Breast epithelium (tissue), 4 donors: Measurements from ENCODE around the gene SPTAN1. TPM values are rescaled to one million over a fixed set of nuclear protein-coding genes. Genes with fewer than 3 reads are reported as not detected.

ENCODE experiments used
- DNase-seq, 2 donors: peaks; one replicate each; pipeline ENCODE4 v3.0.0-alpha.2; 2019; ENCODE audit warnings: low spot score in 2 of 2
- H3K27ac ChIP-seq, 2 donors: fragments of 200-600 bp; sonication (generic) in 1 of 2; one replicate each; pipeline ENCODE4 v1.5.1; 2016 to 2019; ENCODE audit warnings: mild to moderate bottlenecking in 1 of 2
- H3K27me3 ChIP-seq, 2 donors: fragments of 200-600 bp; sonication (generic) in 1 of 2; one replicate each; pipeline versions ENCODE4 v1.5.1 to v1.6.0; 2017 to 2019; ENCODE audit warnings: control low read depth in 1 of 2, mild to moderate bottlenecking in 1 of 2
- H3K36me3 ChIP-seq: fragments of 200-600 bp; one replicate; pipeline ENCODE4 v1.5.1; 2019
- H3K4me1 ChIP-seq, 2 donors: fragments of 200-600 bp; sonication (generic); one replicate each; pipeline ENCODE4 v1.5.1; 2016 to 2019; ENCODE audit warnings: control low read depth in 1 of 2
- H3K4me3 ChIP-seq, 3 donors: fragments of 200-600 bp; sonication (generic); 1 replicate in 2 of 3; 2 replicates in 1 of 3; pipeline ENCODE4 v1.5.1; 2016 to 2019; ENCODE audit warnings: mild to moderate bottlenecking in 3 of 3, moderate library complexity in 2 of 3
- H3K9me3 ChIP-seq, 2 donors: fragments of 200-600 bp; sonication (generic) in 1 of 2; one replicate each; pipeline ENCODE4 v1.5.1; 2016 to 2019; ENCODE audit warnings: control low read depth in 1 of 2
- POLR2A ChIP-seq: fragments of 450-650 bp; IDR thresholded peaks from one replicate; pipeline ENCODE4 v1.6.1; 2016; ENCODE audit warnings: antibody characterized with exemption, mild to moderate bottlenecking, moderate library complexity
- POLR2AphosphoS5 ChIP-seq, 3 donors: sonication (generic); formaldehyde crosslinking; IDR thresholded peaks; one replicate each; pipeline ENCODE4 v1.6.1; 2017; ENCODE audit warnings: antibody characterized with exemption in 3 of 3
- intact Hi-C: fragments of 100-400 bp; cut with DNase I; formaldehyde crosslinking; loops from one replicate; pipeline ENCODE4 v1.15.1; 2023; ENCODE audit warnings: low total_unique reads
- total RNA-seq, 3 donors: library from RNA; depleted of rRNA; stranded (reverse); fragments of >200 nt; gene quantifications; one replicate each; pipeline ENCODE4 v1.1.0, GENCODE V29; 2016
- TF ChIP-seq, protein P1 (sequence below), 3 donors: fragments of 450-650 bp; IDR thresholded peaks; one replicate each; pipeline ENCODE4 v1.5.1; 2016 to 2017; ENCODE audit warnings: antibody characterized with exemption in 3 of 3, mild to moderate bottlenecking in 3 of 3, moderate library complexity in 3 of 3

The SPTAN1 gene
- total RNA-seq, 3 donors from 2014 or later, result 217 to 264 (median 254) TPM

DNA sequence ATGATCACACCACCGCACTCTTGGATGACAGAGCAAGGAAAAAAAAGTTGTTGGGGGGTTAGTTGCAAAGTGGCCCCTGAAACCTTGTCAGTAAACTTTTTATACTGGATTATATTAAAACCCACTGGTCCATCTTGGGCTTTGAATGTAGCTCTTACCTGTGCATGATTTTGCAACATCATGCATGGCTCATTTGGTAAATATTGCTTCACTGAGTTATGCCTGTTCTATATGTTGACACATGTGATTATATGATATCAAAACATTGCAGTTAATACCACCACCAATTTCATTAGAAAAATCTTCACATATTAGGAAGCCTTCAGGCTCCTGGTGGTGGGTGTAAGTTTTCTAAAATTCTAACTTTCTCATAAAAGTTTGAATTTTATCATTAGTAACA is 62.3 kb downstream of the SPTAN1 start:
- H3K4me3 ChIP-seq, result no peak overlapping the region
- H3K27ac ChIP-seq, result no peak overlapping the region
- no peak for DNase-seq
- H3K9me3 ChIP-seq, result no peaks in the 10 kb centered on the region
- H3K4me1 ChIP-seq, result no peaks in the 10 kb centered on the region
- intact Hi-C loops, result no loop called here
- TF ChIP-seq POLR2A (no peak), POLR2AphosphoS5 (IDR thresholded peaks at IDR 0.05) (no peak)
- TF ChIP-seq, protein P1, sequence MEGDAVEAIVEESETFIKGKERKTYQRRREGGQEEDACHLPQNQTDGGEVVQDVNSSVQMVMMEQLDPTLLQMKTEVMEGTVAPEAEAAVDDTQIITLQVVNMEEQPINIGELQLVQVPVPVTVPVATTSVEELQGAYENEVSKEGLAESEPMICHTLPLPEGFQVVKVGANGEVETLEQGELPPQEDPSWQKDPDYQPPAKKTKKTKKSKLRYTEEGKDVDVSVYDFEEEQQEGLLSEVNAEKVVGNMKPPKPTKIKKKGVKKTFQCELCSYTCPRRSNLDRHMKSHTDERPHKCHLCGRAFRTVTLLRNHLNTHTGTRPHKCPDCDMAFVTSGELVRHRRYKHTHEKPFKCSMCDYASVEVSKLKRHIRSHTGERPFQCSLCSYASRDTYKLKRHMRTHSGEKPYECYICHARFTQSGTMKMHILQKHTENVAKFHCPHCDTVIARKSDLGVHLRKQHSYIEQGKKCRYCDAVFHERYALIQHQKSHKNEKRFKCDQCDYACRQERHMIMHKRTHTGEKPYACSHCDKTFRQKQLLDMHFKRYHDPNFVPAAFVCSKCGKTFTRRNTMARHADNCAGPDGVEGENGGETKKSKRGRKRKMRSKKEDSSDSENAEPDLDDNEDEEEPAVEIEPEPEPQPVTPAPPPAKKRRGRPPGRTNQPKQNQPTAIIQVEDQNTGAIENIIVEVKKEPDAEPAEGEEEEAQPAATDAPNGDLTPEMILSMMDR (IDR thresholded peaks at IDR 0.05), result no peak
- H3K27me3 ChIP-seq, result no peaks in the 10 kb centered on the region
- peaks cover 12% of the 10 kb centered on the region for H3K36me3 ChIP-seq

DNA sequence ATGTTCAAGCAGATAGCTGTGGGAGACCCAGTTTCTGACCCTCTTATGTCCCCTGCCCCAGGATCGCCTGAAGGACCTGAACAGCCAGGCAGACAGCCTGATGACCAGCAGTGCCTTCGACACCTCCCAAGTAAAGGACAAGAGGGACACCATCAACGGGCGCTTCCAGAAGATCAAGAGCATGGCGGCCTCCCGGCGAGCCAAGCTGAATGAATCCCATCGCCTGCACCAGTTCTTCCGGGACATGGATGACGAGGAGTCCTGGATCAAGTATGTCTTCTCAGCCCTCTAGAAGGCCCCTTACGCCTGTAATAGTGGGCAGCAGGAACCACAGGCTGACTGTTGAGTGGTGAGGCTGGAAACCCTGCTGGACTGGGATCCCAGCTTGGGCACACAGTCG is 63.2 kb downstream of the SPTAN1 start:
- DNase-seq, result no peak
- Histone ChIP-seq H3K27ac (no peak overlapping the region), H3K27me3 (no peaks in the 10 kb centered on the region), H3K36me3 (peaks cover 12% of the 10 kb centered on the region), H3K4me1 (no peaks in the 10 kb centered on the region), H3K9me3 (no peaks in the 10 kb centered on the region), H3K4me3 (no peak overlapping the region)
- intact Hi-C loops, result no loop called here
- TF ChIP-seq POLR2A (no peak), POLR2AphosphoS5 (IDR thresholded peaks at IDR 0.05) (no peak)
- TF ChIP-seq, protein P1 (IDR thresholded peaks at IDR 0.05), result no peak

DNA sequence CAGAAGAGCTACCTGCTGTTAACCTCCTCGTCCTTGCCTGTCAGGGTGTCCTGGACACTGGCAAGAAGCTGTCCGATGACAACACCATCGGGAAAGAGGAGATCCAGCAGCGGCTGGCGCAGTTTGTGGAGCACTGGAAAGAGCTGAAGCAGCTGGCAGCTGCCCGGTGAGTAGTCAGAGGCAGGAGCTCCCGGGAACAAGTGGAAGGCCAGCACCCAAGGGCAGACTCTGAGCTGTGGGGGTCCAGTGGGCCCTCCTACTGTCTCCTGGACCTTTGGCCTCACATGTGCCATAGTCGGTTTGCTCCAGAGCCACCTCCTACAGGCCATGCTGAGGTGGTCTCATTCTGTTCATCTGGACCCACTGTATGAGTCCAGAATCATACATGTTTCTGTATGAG is 65.6 kb downstream of the SPTAN1 start:
- Histone ChIP-seq H3K36me3 (peaks cover 18% of the 10 kb centered on the region), H3K4me3 (no peak overlapping the region), H3K9me3 (no peaks in the 10 kb centered on the region), H3K4me1 (no peaks in the 10 kb centered on the region), H3K27ac (no peak overlapping the region), H3K27me3 (no peaks in the 10 kb centered on the region)
- TF ChIP-seq POLR2A (no peak), POLR2AphosphoS5 (IDR thresholded peaks at IDR 0.05) (no peak)
- TF ChIP-seq, protein P1 (IDR thresholded peaks at IDR 0.05), result no peak
- DNase-seq, result no peak
- intact Hi-C loops, result no loop called here

DNA sequence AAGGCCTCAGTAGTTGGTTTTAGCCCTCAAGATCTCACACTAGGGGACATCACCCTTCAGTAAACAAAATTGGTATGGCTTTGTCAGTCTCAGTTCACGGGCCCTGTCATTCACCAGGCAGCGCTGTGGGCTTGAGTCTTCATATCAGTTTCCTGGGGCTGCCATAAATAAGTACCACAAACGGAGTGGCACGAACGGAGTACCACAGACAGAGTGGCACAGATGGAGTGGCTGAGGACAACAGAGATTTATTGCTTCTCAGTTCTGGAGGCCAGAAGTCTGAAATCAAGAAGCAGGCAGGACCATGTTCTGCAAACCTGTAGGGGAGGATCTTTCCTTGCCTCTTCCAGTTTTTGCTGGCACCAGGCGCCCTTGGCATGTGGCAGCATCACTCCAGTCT is 66.7 kb downstream of the SPTAN1 start:
- TF ChIP-seq, protein P1 (IDR thresholded peaks at IDR 0.05), result no peak
- TF ChIP-seq POLR2A (no peak), POLR2AphosphoS5 (IDR thresholded peaks at IDR 0.05) (no peak)
- H3K4me3 ChIP-seq, result no peak overlapping the region
- no peak overlapping the region for H3K27ac ChIP-seq
- H3K4me1 ChIP-seq, result no peaks in the 10 kb centered on the region
- peaks cover 18% of the 10 kb centered on the region for H3K36me3 ChIP-seq
- H3K9me3 ChIP-seq, result no peaks in the 10 kb centered on the region
- H3K27me3 ChIP-seq, result no peaks in the 10 kb centered on the region
- DNase-seq, result no peak
- intact Hi-C loops, result no loop called here

DNA sequence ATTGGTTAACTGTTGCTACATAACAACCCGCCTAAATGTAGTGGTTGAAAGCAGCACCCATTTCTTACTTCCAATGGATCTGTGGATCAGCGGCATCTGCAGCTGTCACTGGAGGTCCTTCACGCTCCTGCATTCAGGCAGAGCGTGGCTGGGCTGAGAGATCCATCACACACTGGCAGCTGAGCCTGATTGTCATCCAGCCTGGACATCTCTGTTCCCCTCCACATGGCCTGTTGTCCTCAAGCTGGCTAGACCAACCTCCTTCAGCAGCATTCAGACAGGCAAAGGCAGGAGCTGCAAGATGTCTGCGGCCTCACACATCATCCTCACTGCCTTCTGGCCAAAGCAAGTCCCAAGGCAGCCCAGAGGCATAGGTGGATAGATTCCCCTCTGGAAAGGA is 67.4 kb downstream of the SPTAN1 start:
- Histone ChIP-seq H3K4me3 (no peak overlapping the region), H3K27ac (no peak overlapping the region), H3K27me3 (no peaks in the 10 kb centered on the region), H3K4me1 (no peaks in the 10 kb centered on the region), H3K36me3 (peaks cover 18% of the 10 kb centered on the region), H3K9me3 (no peaks in the 10 kb centered on the region)
- TF ChIP-seq POLR2AphosphoS5 (IDR thresholded peaks at IDR 0.05) (no peak), POLR2A (no peak)
- TF ChIP-seq, protein P1 (IDR thresholded peaks at IDR 0.05), result no peak
- intact Hi-C loops, result no loop called here
- DNase-seq, result no peak
